Colon (tissue), 2 donors: ENCODE results near the gene RHBDL1.

Experiments used
- FAIRE-seq: peaks from 2 replicates; lab custom pipeline; 2012; peaks lifted over from hg19 to GRCh38; lab: Jason Lieb, UNC
- donor health status: control.
- donor health status: control.

Gene RHBDL1

GRCh38 chr16:675884-676564 lies 553 bp downstream of the RHBDL1 start:
- no peak for FAIRE-seq

GRCh38 chr16:676565-676902 lies 1.1 kb downstream of the RHBDL1 start:
- FAIRE-seq = no peak

- FAIRE-seq = no peak
Measured at GRCh38 chr16:676913-677312, 1.4 kb downstream of the RHBDL1 start.

- FAIRE-seq = no peak
Measured at GRCh38 chr16:677316-678190, 2.1 kb downstream of the RHBDL1 start.

- FAIRE-seq = no peak
Measured at GRCh38 chr16:678209-678857, 2.9 kb downstream of the RHBDL1 start.

- no peak for FAIRE-seq
Measured at GRCh38 chr16:678858-679813, 3.7 kb downstream of the RHBDL1 start.

GRCh38 chr16:679814-680624 lies 4.5 kb downstream of the RHBDL1 start, which contains the start of gene STUB1:
Gene STUB1 (plus strand): TSS chr16:680410. CDS start chr16:680526, 116 bp downstream.
- no peak for FAIRE-seq

- no peak for FAIRE-seq
Measured at GRCh38 chr16:680625-680945, 5.1 kb downstream of the RHBDL1 start.

GRCh38 chr16:680967-681745 lies 5.7 kb downstream of the RHBDL1 start:
- FAIRE-seq = no peak

GRCh38 chr16:681746-682427 lies 6.4 kb downstream of the RHBDL1 start:
- FAIRE-seq = no peak

GRCh38 chr16:682493-683395 lies 7.3 kb downstream of the RHBDL1 start:
- no peak for FAIRE-seq

- no peak for FAIRE-seq
Measured at GRCh38 chr16:683396-684070, 8.1 kb downstream of the RHBDL1 start.

- FAIRE-seq = no peak
Measured at GRCh38 chr16:684071-684794, 8.8 kb downstream of the RHBDL1 start, which contains the start of gene JMJD8. Gene JMJD8 (minus strand): TSS chr16:684334. CDS start chr16:684319, 15 bp downstream.

- FAIRE-seq = no peak
Measured at GRCh38 chr16:684961-685696, 9.7 kb downstream of the RHBDL1 start.

GRCh38 chr16:685967-686366 lies 10.5 kb downstream of the RHBDL1 start:
- no peak for FAIRE-seq

GRCh38 chr16:686459-687260 lies 11.2 kb downstream of the RHBDL1 start:
- FAIRE-seq = no peak
